ENCODE results near the gene MRPL23. TPM values are rescaled to one million over a fixed set of nuclear protein-coding genes. Genes with fewer than 3 reads are reported as not detected.

MRPL23 gene
- total RNA-seq, 1 donor from 2014 or later: 117 TPM

- H3K4me1 ChIP-seq: no peaks in the 10 kb centered on the region
- H3K27me3 ChIP-seq: no peaks in the 10 kb centered on the region
- intact Hi-C loops (cut with DNase I): no loop called here
- H3K36me3 ChIP-seq: no peaks in the 10 kb centered on the region
- no peak overlapping the region for H3K27ac ChIP-seq
- DNase-seq (ENCODE audit: low spot score in 2 of 2): no peak
- TF ChIP-seq, protein P1, sequence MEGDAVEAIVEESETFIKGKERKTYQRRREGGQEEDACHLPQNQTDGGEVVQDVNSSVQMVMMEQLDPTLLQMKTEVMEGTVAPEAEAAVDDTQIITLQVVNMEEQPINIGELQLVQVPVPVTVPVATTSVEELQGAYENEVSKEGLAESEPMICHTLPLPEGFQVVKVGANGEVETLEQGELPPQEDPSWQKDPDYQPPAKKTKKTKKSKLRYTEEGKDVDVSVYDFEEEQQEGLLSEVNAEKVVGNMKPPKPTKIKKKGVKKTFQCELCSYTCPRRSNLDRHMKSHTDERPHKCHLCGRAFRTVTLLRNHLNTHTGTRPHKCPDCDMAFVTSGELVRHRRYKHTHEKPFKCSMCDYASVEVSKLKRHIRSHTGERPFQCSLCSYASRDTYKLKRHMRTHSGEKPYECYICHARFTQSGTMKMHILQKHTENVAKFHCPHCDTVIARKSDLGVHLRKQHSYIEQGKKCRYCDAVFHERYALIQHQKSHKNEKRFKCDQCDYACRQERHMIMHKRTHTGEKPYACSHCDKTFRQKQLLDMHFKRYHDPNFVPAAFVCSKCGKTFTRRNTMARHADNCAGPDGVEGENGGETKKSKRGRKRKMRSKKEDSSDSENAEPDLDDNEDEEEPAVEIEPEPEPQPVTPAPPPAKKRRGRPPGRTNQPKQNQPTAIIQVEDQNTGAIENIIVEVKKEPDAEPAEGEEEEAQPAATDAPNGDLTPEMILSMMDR (IDR thresholded peaks at IDR 0.05): no peak
- H3K4me3 ChIP-seq: no peak overlapping the region
- H3K9me3 ChIP-seq: no peaks in the 10 kb centered on the region
Observed at GRCh38 chr11:1994121-1994520, 47.0 kb downstream of the MRPL23 start.

GRCh38 chr11:1997755-1998154, 50.6 kb downstream of the MRPL23 start, which contains the start of gene H19:
Gene H19 (minus strand): TSS chr11:1997842.
- Histone ChIP-seq H3K4me3 (no peak within 1 kb of the TSS), H3K36me3 (no peaks in the 10 kb centered on the region), H3K4me1 (no peaks in the 10 kb centered on the region), H3K9me3 (no peaks in the 10 kb centered on the region), H3K27ac (no peak within 1 kb of the TSS), H3K27me3 (no peaks in the 10 kb centered on the region)
- intact Hi-C loops (cut with DNase I): no loop called here
- DNase-seq (ENCODE audit: low spot score in 2 of 2): no peak
- TF ChIP-seq, protein P1 (IDR thresholded peaks at IDR 0.05): no peak

DNA sequence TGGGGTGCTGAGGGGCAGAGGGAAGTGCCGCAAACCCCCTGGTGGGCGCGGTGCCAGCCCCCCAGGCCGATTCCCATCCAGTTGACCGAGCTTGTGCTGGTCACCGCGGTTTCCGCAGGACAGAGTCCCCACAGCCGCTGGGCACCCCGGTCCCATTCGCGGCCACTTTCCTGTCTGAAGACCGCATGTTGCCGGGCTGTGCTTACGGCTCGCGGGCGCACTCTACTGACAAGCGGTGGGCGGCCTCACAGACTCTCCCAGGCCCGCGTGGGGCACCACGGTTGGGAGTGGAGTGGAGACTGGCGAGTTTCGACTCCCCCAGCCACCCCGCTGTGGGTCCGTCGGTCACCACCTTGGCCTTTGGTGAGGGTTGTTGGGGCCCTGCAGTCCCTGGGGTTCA, 51.2 kb downstream of the MRPL23 start:
- TF ChIP-seq, protein P1 (IDR thresholded peaks at IDR 0.05): no peak
- no peak for DNase-seq (ENCODE audit: low spot score in 2 of 2)
- intact Hi-C loops (cut with DNase I): no loop called here
- Histone ChIP-seq H3K36me3 (no peaks in the 10 kb centered on the region), H3K27me3 (no peaks in the 10 kb centered on the region), H3K4me1 (no peaks in the 10 kb centered on the region), H3K4me3 (no peak overlapping the region), H3K9me3 (no peaks in the 10 kb centered on the region), H3K27ac (no peak overlapping the region)

GRCh38 chr11:1998861-1999260, 51.7 kb downstream of the MRPL23 start:
- intact Hi-C loops (cut with DNase I): no loop called here
- Histone ChIP-seq H3K27me3 (no peaks in the 10 kb centered on the region), H3K4me3 (no peak overlapping the region), H3K4me1 (no peaks in the 10 kb centered on the region), H3K27ac (no peak overlapping the region), H3K36me3 (no peaks in the 10 kb centered on the region), H3K9me3 (no peaks in the 10 kb centered on the region)
- TF ChIP-seq, protein P1 (IDR thresholded peaks at IDR 0.05): no peak
- no peak for DNase-seq (ENCODE audit: low spot score in 2 of 2)

GRCh38 chr11:2002042-2002776, 55.1 kb downstream of the MRPL23 start:
- intact Hi-C loops (cut with DNase I): no loop called here
- no peak for DNase-seq (ENCODE audit: low spot score in 2 of 2)

More at GRCh38 chr11:2002042-2002776, 55.1 kb downstream of the MRPL23 start:
- TF ChIP-seq, protein P1 (IDR thresholded peaks at IDR 0.05): no peak
- Histone ChIP-seq H3K4me3 (no peak overlapping the region), H3K27me3 (no peaks in the 10 kb centered on the region), H3K4me1 (no peaks in the 10 kb centered on the region), H3K9me3 (no peaks in the 10 kb centered on the region), H3K36me3 (no peaks in the 10 kb centered on the region), H3K27ac (no peak overlapping the region)

All from ascending aorta (tissue), 2 donors.